ENCODE measurements around the gene ERN1.
"Not testable (repeated sequence)": the region's sequence is repeated elsewhere in the genome, so short reads cannot be mapped to it uniquely, and the experiment has no call there.

Gene ERN1

GRCh38 chr17:64009571-64010402 lies 120.2 kb downstream of the ERN1 start:
- no peak overlapping the region for H3K4me3 ChIP-seq (ENCODE audit: low read depth, low read length)
- no peak for TF ChIP-seq CTCF (IDR thresholded peaks at IDR 0.05; ENCODE audit: low read depth, low read length)
- TF ChIP-seq MYC (IDR thresholded peaks at IDR 0.05; ENCODE audit: low read depth, low read length) = no peak
- TF ChIP-seq MAX (IDR thresholded peaks at IDR 0.05; ENCODE audit: low read depth, low read length) = no peak
- no peak for TF ChIP-seq POLR2A (IDR thresholded peaks at IDR 0.05; ENCODE audit: extremely low read depth, insufficient read length)
- DNase-seq (ENCODE audit: low read depth) = no peak

- DNase-seq (ENCODE audit: low read depth) = no peak
- no peak overlapping the region for H3K4me3 ChIP-seq (ENCODE audit: low read depth, low read length)
- no peak for TF ChIP-seq MAX (IDR thresholded peaks at IDR 0.05; ENCODE audit: low read depth, low read length)
- no peak for TF ChIP-seq MYC (IDR thresholded peaks at IDR 0.05; ENCODE audit: low read depth, low read length)
- no peak for TF ChIP-seq CTCF (IDR thresholded peaks at IDR 0.05; ENCODE audit: low read depth, low read length)
- TF ChIP-seq POLR2A (IDR thresholded peaks at IDR 0.05; ENCODE audit: extremely low read depth, insufficient read length) = no peak
These were observed 121.1 kb downstream of the ERN1 start for GRCh38 chr17:64008830-64009229.

GRCh38 chr17:64008346-64008745 lies 121.6 kb downstream of the ERN1 start:
- DNase-seq (ENCODE audit: low read depth) = no peak
- TF ChIP-seq MYC (IDR thresholded peaks at IDR 0.05; ENCODE audit: low read depth, low read length) (no peak), MAX (IDR thresholded peaks at IDR 0.05; ENCODE audit: low read depth, low read length) (no peak), POLR2A (IDR thresholded peaks at IDR 0.05; ENCODE audit: extremely low read depth, insufficient read length) (no peak), CTCF (IDR thresholded peaks at IDR 0.05; ENCODE audit: low read depth, low read length) (no peak)

GRCh38 chr17:64007838-64008282 lies 122.1 kb downstream of the ERN1 start:
- TF ChIP-seq POLR2A (IDR thresholded peaks at IDR 0.05; ENCODE audit: extremely low read depth, insufficient read length) = no peak
- TF ChIP-seq CTCF (IDR thresholded peaks at IDR 0.05; ENCODE audit: low read depth, low read length) = no peak
- no peak for TF ChIP-seq MAX (IDR thresholded peaks at IDR 0.05; ENCODE audit: low read depth, low read length)
- TF ChIP-seq MYC (IDR thresholded peaks at IDR 0.05; ENCODE audit: low read depth, low read length) = no peak
- H3K4me3 ChIP-seq (ENCODE audit: low read depth, low read length) = no peak overlapping the region
- DNase-seq (ENCODE audit: low read depth) = no peak

More at GRCh38 chr17:64008346-64008745, 121.6 kb downstream of the ERN1 start:
- no peak overlapping the region for H3K4me3 ChIP-seq (ENCODE audit: low read depth, low read length)

GRCh38 chr17:64007089-64007837 lies 122.7 kb downstream of the ERN1 start:
- not testable (repeated sequence) for H3K4me3 ChIP-seq (ENCODE audit: low read depth, low read length); DNase-seq (ENCODE audit: low read depth)

All from NB4 (cell line).